Neural progenitor cell (in vitro differentiated cells): Measurements from ENCODE around the gene USP49. TPM values are rescaled to one million over a fixed set of nuclear protein-coding genes. Genes with fewer than 3 reads are reported as not detected.

ENCODE experiments used
- DNase-seq: peaks from one replicate; pipeline ENCODE4 v3.0.0-alpha.2; 2016; ENCODE audit warnings: low spot score
- H2AFZ ChIP-seq: fragments of 200-600 bp; sonication (generic); replicated peaks from 2 replicates; pipeline ENCODE4 v1.6.1; 2016; ENCODE audit warnings: antibody characterized with exemption
- H3F3A ChIP-seq: fragments of 200-600 bp; sonication (generic); 2 replicates; pipeline ENCODE4 v1.6.1; 2016; ENCODE audit warnings: antibody characterized with exemption, low read depth
- H3K27ac ChIP-seq: fragments of 200-600 bp; sonication (generic); 2 replicates; pipeline ENCODE4 v1.5.1; 2016; ENCODE audit warnings: mild to moderate bottlenecking
- H3K27me3 ChIP-seq: fragments of 200-600 bp; sonication (generic); 2 replicates; pipeline ENCODE4 v1.6.1; 2016; ENCODE audit warnings: mild to moderate bottlenecking, moderate library complexity
- H3K36me3 ChIP-seq: fragments of 200-600 bp; sonication (generic); 2 replicates; pipeline ENCODE4 v1.5.1; 2016
- H3K4me1 ChIP-seq: fragments of 200-600 bp; sonication (generic); 2 replicates; pipeline ENCODE4 v1.6.1; 2016; ENCODE audit warnings: mixed run types
- H3K4me2 ChIP-seq: fragments of 200-600 bp; sonication (generic); 2 replicates; pipeline ENCODE4 v1.6.1; 2016
- H3K4me3 ChIP-seq: fragments of 200-600 bp; sonication (generic); 2 replicates; pipeline ENCODE4 v1.5.1; 2016
- H3K79me2 ChIP-seq: fragments of 200-600 bp; sonication (generic); 2 replicates; pipeline ENCODE4 v1.6.1; 2016; ENCODE audit warnings: low read depth
- H3K9ac ChIP-seq: fragments of 200-600 bp; sonication (generic); 2 replicates; pipeline ENCODE4 v1.6.1; 2016
- H3K9me3 ChIP-seq: fragments of 200-600 bp; sonication (generic); 2 replicates; pipeline ENCODE4 v1.5.1; 2016; ENCODE audit warnings: low read depth
- H4K20me1 ChIP-seq: fragments of 200-600 bp; sonication (generic); 2 replicates; pipeline ENCODE4 v1.6.1; 2016; ENCODE audit warnings: low read depth
- H3K27ac Mint-ChIP-seq: 3 replicates; pipeline ENCODE4 v1.8.0; 2021; ENCODE audit warnings: mixed read lengths
- H3K27me3 Mint-ChIP-seq: 2 replicates; pipeline ENCODE4 v1.8.0; 2022; ENCODE audit warnings: low read depth, mild to moderate bottlenecking, inconsistent platforms, moderate library complexity, mixed read lengths; ENCODE audit not compliant: insufficient read depth
- H3K36me3 Mint-ChIP-seq: 3 replicates; pipeline ENCODE4 v1.8.0; 2021; ENCODE audit warnings: mixed read lengths
- H3K4me1 Mint-ChIP-seq: 3 replicates; pipeline ENCODE4 v1.8.0; 2021; ENCODE audit warnings: mixed read lengths
- H3K4me3 Mint-ChIP-seq: 3 replicates; pipeline ENCODE4 v1.8.0; 2021; ENCODE audit warnings: mild to moderate bottlenecking, moderate library complexity, mixed read lengths
- H3K9me3 Mint-ChIP-seq: 3 replicates; pipeline ENCODE4 v1.8.0; 2020; ENCODE audit warnings: mixed read lengths
- CTCF ChIP-seq: fragments of 200-600 bp; sonication (generic); IDR thresholded peaks from 2 replicates; pipeline ENCODE4 v1.5.1; 2017; ENCODE audit warnings: antibody characterized with exemption, mild to moderate bottlenecking
- EZH2 ChIP-seq: fragments of 200-600 bp; sonication (generic); IDR thresholded peaks from 2 replicates; pipeline ENCODE4 v1.6.1; 2017; ENCODE audit warnings: antibody characterized with exemption, mild to moderate bottlenecking, moderate library complexity
- EZH2phosphoT487 ChIP-seq: fragments of 200-600 bp; sonication (generic); IDR thresholded peaks from 2 replicates; pipeline ENCODE4 v1.6.1; 2017; ENCODE audit warnings: antibody characterized with exemption
- total RNA-seq: library from RNA; depleted of rRNA; stranded (reverse); fragments of >200 nt; gene quantifications from 2 replicates; pipeline ENCODE4 v1.2.3, GENCODE V29; 2015; ENCODE audit warnings: low replicate concordance

USP49 gene
- total RNA-seq, 1 donor from 2014 or later: 25.0 TPM

GRCh38 chr6:41942067-41942851, 47.1 kb upstream of the USP49 start:
- no peaks in the 10 kb centered on the region for H3K9me3 Mint-ChIP-seq
- peaks cover 38% of the 10 kb centered on the region for H3F3A ChIP-seq
- TF ChIP-seq CTCF (no peak), EZH2phosphoT487 (no peak), EZH2 (no peak)
- peak overlapping the region; percentile 92 for H3K4me3 Mint-ChIP-seq
- no peaks in the 10 kb centered on the region for H3K79me2 ChIP-seq
- H3K4me2 ChIP-seq: peak overlapping the region; percentile 96
- no peak for DNase-seq
- H3K27me3 Mint-ChIP-seq: peaks cover 11% of the 10 kb centered on the region
- peak overlapping the region; percentile 31 for H2AFZ ChIP-seq
- H3K27ac ChIP-seq: no peak overlapping the region
- H3K4me3 ChIP-seq: peak overlapping the region; percentile 69
- H4K20me1 ChIP-seq: peaks cover 14% of the 10 kb centered on the region
- peaks cover 27% of the 10 kb centered on the region for H3K4me1 ChIP-seq
- no peak overlapping the region for H3K9ac ChIP-seq
- peaks cover 9% of the 10 kb centered on the region for H3K27me3 ChIP-seq
- H3K36me3 ChIP-seq: no peaks in the 10 kb centered on the region
- H3K4me1 Mint-ChIP-seq: peaks cover 25% of the 10 kb centered on the region
- H3K9me3 ChIP-seq: no peaks in the 10 kb centered on the region
- no peaks in the 10 kb centered on the region for H3K36me3 Mint-ChIP-seq
- peak overlapping the region; percentile 87 for H3K27ac Mint-ChIP-seq

GRCh38 chr6:41941280-41942066, 46.3 kb upstream of the USP49 start, which contains the start of gene CCND3:
Gene CCND3, minus strand, starts transcription at chr6:41941808. Its CDS starts 159 bp downstream, at chr6:41941649.
- no peaks in the 10 kb centered on the region for H3K79me2 ChIP-seq
- no peak within 1 kb of the TSS for H3K9ac ChIP-seq
- H3K36me3 Mint-ChIP-seq: no peaks in the 10 kb centered on the region
- no peaks in the 10 kb centered on the region for H3K9me3 ChIP-seq
- peaks cover 38% of the 10 kb centered on the region for H3F3A ChIP-seq
- peaks cover 17% of the 10 kb centered on the region for H4K20me1 ChIP-seq
- TF ChIP-seq EZH2 (no peak), EZH2phosphoT487 (peak; percentile 36)
- peaks cover 9% of the 10 kb centered on the region for H3K27me3 ChIP-seq
- H2AFZ ChIP-seq: peak within 1 kb of the TSS; percentile 31
- peaks cover 12% of the 10 kb centered on the region for H3K27me3 Mint-ChIP-seq
- no peaks in the 10 kb centered on the region for H3K36me3 ChIP-seq
- H3K4me3 ChIP-seq: peak within 1 kb of the TSS; percentile 69
- peak; percentile 94 for DNase-seq
- H3K4me2 ChIP-seq: peak within 1 kb of the TSS; percentile 96
- H3K9me3 Mint-ChIP-seq: no peaks in the 10 kb centered on the region
- H3K4me1 Mint-ChIP-seq: peaks cover 28% of the 10 kb centered on the region
- peak within 1 kb of the TSS; percentile 87 for H3K27ac Mint-ChIP-seq
- peak within 1 kb of the TSS; percentile 92 for H3K4me3 Mint-ChIP-seq
- H3K27ac ChIP-seq: no peak within 1 kb of the TSS
- peaks cover 27% of the 10 kb centered on the region for H3K4me1 ChIP-seq

- Mint-ChIP-seq H3K4me1 (peaks cover 29% of the 10 kb centered on the region), H3K9me3 (no peaks in the 10 kb centered on the region), H3K27ac (no peak overlapping the region), H3K36me3 (no peaks in the 10 kb centered on the region), H3K4me3 (peak overlapping the region; percentile 90), H3K27me3 (peaks cover 12% of the 10 kb centered on the region)
- H3K9ac ChIP-seq: no peak overlapping the region
- peaks cover 21% of the 10 kb centered on the region for H4K20me1 ChIP-seq
- H3F3A ChIP-seq: peaks cover 43% of the 10 kb centered on the region
- H3K4me3 ChIP-seq: peak overlapping the region; percentile 69
- peak overlapping the region; percentile 96 for H3K4me2 ChIP-seq
- H3K9me3 ChIP-seq: no peaks in the 10 kb centered on the region
- peak; percentile 48 for TF ChIP-seq EZH2
- TF ChIP-seq CTCF: peak; percentile 4
- peak; percentile 17 for TF ChIP-seq EZH2phosphoT487
- H3K27me3 ChIP-seq: peaks cover 9% of the 10 kb centered on the region
- peak; percentile 65 for DNase-seq
- H3K79me2 ChIP-seq: no peaks in the 10 kb centered on the region
- H3K36me3 ChIP-seq: no peaks in the 10 kb centered on the region
- no peak overlapping the region for H3K27ac ChIP-seq
- peak overlapping the region; percentile 31 for H2AFZ ChIP-seq
- peaks cover 27% of the 10 kb centered on the region for H3K4me1 ChIP-seq
Measured at GRCh38 chr6:41940759-41941279, 45.6 kb upstream of the USP49 start.
